KBM-7 (cell line): ENCODE data around the gene PLA2G12B.
"Not testable (repeated sequence)": the region's sequence is repeated elsewhere in the genome, so short reads cannot be mapped to it uniquely, and the experiment has no call there.

Experiments
- DNase-seq: peaks from one replicate; pipeline ENCODE4 v3.0.0-alpha.2; 2015
- in situ Hi-C: fragments of 300-500 bp; cut with MboI; formaldehyde crosslinking; loops from 2 replicates; pipeline ENCODE4 v1.14.3; 2020; ENCODE audit warnings: low sequenced_read_pairs, low pct_unique_long_range_greater_than_20kb, mixed read lengths

The PLA2G12B gene

GRCh38 chr10:72946963-72947362 is 7.6 kb downstream of the PLA2G12B start:
- in situ Hi-C loops = no loop called here
- no peak for DNase-seq

GRCh38 chr10:72943498-72944234 is 10.9 kb downstream of the PLA2G12B start:
- in situ Hi-C loops = no loop called here
- no peak for DNase-seq

- DNase-seq = no peak
- in situ Hi-C loops = no loop called here
Observed at GRCh38 chr10:72935361-72935760, 19.2 kb downstream of the PLA2G12B start.

GRCh38 chr10:72932259-72933015 is 22.2 kb downstream of the PLA2G12B start:
- in situ Hi-C loops = no loop called here

GRCh38 chr10:72930276-72930675 is 24.3 kb downstream of the PLA2G12B start:
- no peak for DNase-seq
- in situ Hi-C loops = no loop called here

More at GRCh38 chr10:72932259-72933015, 22.2 kb downstream of the PLA2G12B start:
- DNase-seq = no peak

- in situ Hi-C loops = no loop called here
- no peak for DNase-seq
Observed at GRCh38 chr10:72928798-72929197, 25.8 kb downstream of the PLA2G12B start.

GRCh38 chr10:72927485-72927884 is 27.1 kb downstream of the PLA2G12B start:
- DNase-seq = no peak
- in situ Hi-C loops = no loop called here

GRCh38 chr10:72925951-72926465 is 28.6 kb downstream of the PLA2G12B start:
- in situ Hi-C loops = no loop called here
- DNase-seq = no peak

- DNase-seq = no peak
Observed at GRCh38 chr10:72924351-72924750, 30.3 kb downstream of the PLA2G12B start.

GRCh38 chr10:72921147-72921683 is 33.4 kb downstream of the PLA2G12B start:
- in situ Hi-C loops, DNase-seq: not testable (repeated sequence)

More at GRCh38 chr10:72924351-72924750, 30.3 kb downstream of the PLA2G12B start:
- in situ Hi-C loops = no loop called here

- in situ Hi-C loops = no loop called here
- DNase-seq = no peak
Observed at GRCh38 chr10:72918352-72918751, 36.3 kb downstream of the PLA2G12B start.

GRCh38 chr10:72917803-72918332 is 36.7 kb downstream of the PLA2G12B start:
- in situ Hi-C loops, DNase-seq: not testable (repeated sequence)

GRCh38 chr10:72917201-72917600 is 37.4 kb downstream of the PLA2G12B start:
- in situ Hi-C loops = not testable (repeated sequence)

GRCh38 chr10:72913287-72913686 is 41.3 kb downstream of the PLA2G12B start:
- no peak for DNase-seq
- in situ Hi-C loops = no loop called here

More at GRCh38 chr10:72917201-72917600, 37.4 kb downstream of the PLA2G12B start:
- not testable (repeated sequence) for DNase-seq

- in situ Hi-C loops = no loop called here
- DNase-seq = no peak
Observed at GRCh38 chr10:72912736-72913135, 41.9 kb downstream of the PLA2G12B start.

GRCh38 chr10:72911758-72912157 is 42.8 kb downstream of the PLA2G12B start:
- DNase-seq = no peak

GRCh38 chr10:72910705-72911104 is 43.9 kb downstream of the PLA2G12B start:
- in situ Hi-C loops = no loop called here
- DNase-seq = no peak

More at GRCh38 chr10:72911758-72912157, 42.8 kb downstream of the PLA2G12B start:
- in situ Hi-C loops = no loop called here

- no peak for DNase-seq
- in situ Hi-C loops = no loop called here
Observed at GRCh38 chr10:72906446-72906845, 48.2 kb downstream of the PLA2G12B start.

- no peak for DNase-seq
- in situ Hi-C loops = no loop called here
Observed at GRCh38 chr10:72904806-72905205, 49.8 kb downstream of the PLA2G12B start.
